DOHH2 (cell line): Measurements from ENCODE around the gene ANO4.

Experiments
- H3F3A ChIP-seq: fragments of 200-600 bp; sonication (generic), shearing (Covaris generic); 2 replicates; pipeline ENCODE4 v1.6.0; 2016; ENCODE audit warnings: antibody characterized with exemption, mild to moderate bottlenecking; ENCODE audit not compliant: control insufficient read depth, insufficient read depth
- H3K27ac ChIP-seq: fragments of 200-600 bp; sonication (generic); 2 replicates; pipeline ENCODE4 v1.5.1; 2014; ENCODE audit warnings: low read depth, mild to moderate bottlenecking, low read length, moderate library complexity
- H3K27me3 ChIP-seq: fragments of 200-600 bp; sonication (generic); 2 replicates; pipeline ENCODE4 v1.6.1; 2014; ENCODE audit warnings: mild to moderate bottlenecking, low read length, mixed read lengths; ENCODE audit not compliant: control insufficient read depth
- H3K36me3 ChIP-seq: fragments of 200-600 bp; sonication (generic); 2 replicates; pipeline ENCODE4 v1.6.1; 2014; ENCODE audit warnings: mild to moderate bottlenecking, low read length, moderate library complexity, mixed read lengths; ENCODE audit not compliant: control insufficient read depth
- H3K4me1 ChIP-seq: fragments of 200-600 bp; sonication (generic); 2 replicates; pipeline ENCODE4 v1.6.1; 2014; ENCODE audit warnings: mild to moderate bottlenecking, low read length, mixed read lengths; ENCODE audit not compliant: control insufficient read depth
- H3K4me2 ChIP-seq: fragments of 200-600 bp; sonication (generic); 2 replicates; pipeline ENCODE4 v1.6.0; 2014; ENCODE audit warnings: mild to moderate bottlenecking, low read length, moderate library complexity
- H3K4me3 ChIP-seq: fragments of 200-600 bp; sonication (generic); 2 replicates; pipeline ENCODE4 v1.5.1; 2014; ENCODE audit warnings: mild to moderate bottlenecking, low read length, mixed read lengths
- H3K79me2 ChIP-seq: fragments of 200-600 bp; sonication (generic); 2 replicates; pipeline ENCODE4 v1.6.1; 2014; ENCODE audit warnings: mild to moderate bottlenecking, low read length, mixed read lengths; ENCODE audit not compliant: control insufficient read depth
- H3K9me2 ChIP-seq: fragments of 200-600 bp; sonication (generic); replicated peaks from 2 replicates; pipeline ENCODE4 v1.6.1; 2014; ENCODE audit warnings: mild to moderate bottlenecking, low read length, mixed read lengths; ENCODE audit not compliant: control insufficient read depth
- H3K9me3 ChIP-seq: fragments of 200-600 bp; sonication (generic); 2 replicates; pipeline ENCODE4 v1.6.1; 2014; ENCODE audit warnings: antibody characterized with exemption, low read length, mixed read lengths; ENCODE audit not compliant: control insufficient read depth, insufficient read depth
- H4K20me1 ChIP-seq: fragments of 200-600 bp; sonication (generic); 2 replicates; pipeline ENCODE4 v1.6.0; 2014; ENCODE audit warnings: low read depth, mild to moderate bottlenecking, antibody characterized with exemption, low read length, moderate library complexity; ENCODE audit not compliant: control insufficient read depth, insufficient read depth
- CTCF ChIP-seq: fragments of 200-600 bp; sonication (generic); IDR thresholded peaks from one replicate; pipeline ENCODE4 v1.5.1; 2014; ENCODE audit warnings: antibody characterized with exemption, mild to moderate bottlenecking, low read depth, low read length; ENCODE audit not compliant: poor library complexity, severe bottlenecking
- EZH2phosphoT487 ChIP-seq: fragments of 200-600 bp; sonication (generic); IDR thresholded peaks from 2 replicates; pipeline ENCODE4 v1.6.1; 2017; ENCODE audit warnings: borderline replicate concordance, mild to moderate bottlenecking, antibody characterized with exemption, low read length, moderate library complexity, mixed read lengths

ANO4 gene

GRCh38 chr12:101009274-101009673, 214.7 kb downstream of the ANO4 start:
- no peaks in the 10 kb centered on the region for H3F3A ChIP-seq
- TF ChIP-seq EZH2phosphoT487 (no peak), CTCF (no peak)
- H3K4me1 ChIP-seq, result no peaks in the 10 kb centered on the region
- no peaks in the 10 kb centered on the region for H3K36me3 ChIP-seq
- H3K9me3 ChIP-seq, result peaks cover 11% of the 10 kb centered on the region
- no peaks in the 10 kb centered on the region for H4K20me1 ChIP-seq
- H3K27me3 ChIP-seq, result no peaks in the 10 kb centered on the region
- H3K4me2 ChIP-seq, result no peak overlapping the region
- H3K4me3 ChIP-seq, result no peak overlapping the region
- H3K27ac ChIP-seq, result no peak overlapping the region
- H3K79me2 ChIP-seq, result no peaks in the 10 kb centered on the region
- H3K9me2 ChIP-seq, result no peaks in the 10 kb centered on the region

- H3K36me3 ChIP-seq, result no peaks in the 10 kb centered on the region
- no peaks in the 10 kb centered on the region for H3F3A ChIP-seq
- no peak overlapping the region for H3K27ac ChIP-seq
- H3K4me1 ChIP-seq, result no peaks in the 10 kb centered on the region
- no peaks in the 10 kb centered on the region for H4K20me1 ChIP-seq
- no peak overlapping the region for H3K4me3 ChIP-seq
- H3K9me3 ChIP-seq, result peaks cover 11% of the 10 kb centered on the region
- H3K79me2 ChIP-seq, result no peaks in the 10 kb centered on the region
- no peaks in the 10 kb centered on the region for H3K9me2 ChIP-seq
- TF ChIP-seq CTCF, result no peak
- no peak for TF ChIP-seq EZH2phosphoT487
- no peaks in the 10 kb centered on the region for H3K27me3 ChIP-seq
- H3K4me2 ChIP-seq, result no peak overlapping the region
These were observed 216.3 kb downstream of the ANO4 start for GRCh38 chr12:101010896-101011295.

GRCh38 chr12:101013993-101014392, 219.4 kb downstream of the ANO4 start:
- Histone ChIP-seq H3K9me2 (no peaks in the 10 kb centered on the region), H3K79me2 (no peaks in the 10 kb centered on the region), H3K4me3 (no peak overlapping the region), H3K27me3 (no peaks in the 10 kb centered on the region), H3K4me1 (no peaks in the 10 kb centered on the region), H3F3A (no peaks in the 10 kb centered on the region), H3K36me3 (no peaks in the 10 kb centered on the region), H3K9me3 (peaks cover 7% of the 10 kb centered on the region), H4K20me1 (no peaks in the 10 kb centered on the region), H3K4me2 (no peak overlapping the region), H3K27ac (no peak overlapping the region)
- TF ChIP-seq CTCF (no peak), EZH2phosphoT487 (no peak)

- Histone ChIP-seq H3K79me2 (no peaks in the 10 kb centered on the region), H3K36me3 (no peaks in the 10 kb centered on the region), H3K4me1 (no peaks in the 10 kb centered on the region), H3K27me3 (no peaks in the 10 kb centered on the region), H3K9me2 (no peaks in the 10 kb centered on the region), H3K4me2 (no peak overlapping the region), H4K20me1 (no peaks in the 10 kb centered on the region), H3K4me3 (no peak overlapping the region), H3K9me3 (no peaks in the 10 kb centered on the region), H3F3A (no peaks in the 10 kb centered on the region), H3K27ac (no peak overlapping the region)
- TF ChIP-seq CTCF, result no peak
These were observed 220.5 kb downstream of the ANO4 start for GRCh38 chr12:101015044-101015443.
